Activated CD4-positive, alpha-beta T cell treated with anti-CD3 and anti-CD28 coated beads, Interleukin-2, amount 10 ng/mL, durations not matched to agents 24 days and 14 days (primary cell): ENCODE measurements around the gene HOXC10. TPM values are rescaled to one million over a fixed set of nuclear protein-coding genes. Genes with fewer than 3 reads are reported as not detected.

Experiments
- total RNA-seq: library from RNA; stranded (reverse); gene quantifications from 2 replicates; pipeline ENCODE4 v1.2.3, GENCODE V29; 2022

The HOXC10 gene
- total RNA-seq, 1 donor from 2014 or later, result not detected

Other genes with a start within 250 kb of the HOXC10 start
- not detected in 2 replicates for gene CISTR, start 233.2 kb upstream of the HOXC10 start, total RNA-seq
- gene HOXC13, start 46.3 kb upstream of the HOXC10 start, total RNA-seq, result not detected in 2 replicates
- not detected in 2 replicates for gene HOXC12, start 30.2 kb upstream of the HOXC10 start, total RNA-seq
- gene HOXC11, start 12.0 kb upstream of the HOXC10 start, total RNA-seq, result not detected in 2 replicates
- not detected in 2 replicates for gene HOTAIR, start 10.2 kb upstream of the HOXC10 start, total RNA-seq
- not detected in 2 replicates for gene HOXC9, start 15.0 kb downstream of the HOXC10 start, total RNA-seq
- gene HOXC8, start 23.8 kb downstream of the HOXC10 start, total RNA-seq, result not detected in 2 replicates
- not detected in 2 replicates for gene HOXC6, start 43.3 kb downstream of the HOXC10 start, total RNA-seq
- gene HOXC5, start 47.9 kb downstream of the HOXC10 start, total RNA-seq, result not detected in 2 replicates
- gene HOXC4, start 68.7 kb downstream of the HOXC10 start, total RNA-seq, result not detected in 2 replicates
- gene SMUG1, start 203.8 kb downstream of the HOXC10 start, total RNA-seq, result 28.2 and 28.8 TPM in 2 replicates